Large intestine (tissue), 3 donors: Measurements from ENCODE around the gene B4GALT5. TPM values are rescaled to one million over a fixed set of nuclear protein-coding genes. Genes with fewer than 3 reads are reported as not detected.

ENCODE experiments used
- DNase-seq, 2 donors: peaks; one replicate each; pipeline versions ENCODE4 v3.0.0 to v3.0.0-alpha.2; 2013
- H3K27ac ChIP-seq: one replicate; pipeline ENCODE4 v1.5.1; 2013; ENCODE audit warnings: low read length
- H3K27me3 ChIP-seq: 2 replicates; pipeline ENCODE4 v1.6.1; 2013; ENCODE audit warnings: low read length; ENCODE audit not compliant: control insufficient read depth, insufficient read depth
- H3K36me3 ChIP-seq: 2 replicates; pipeline ENCODE4 v1.6.1; 2013; ENCODE audit warnings: low read length; ENCODE audit not compliant: control insufficient read depth, insufficient read depth
- H3K4me1 ChIP-seq: one replicate; pipeline ENCODE4 v1.6.1; 2013; ENCODE audit warnings: low read length; ENCODE audit not compliant: control insufficient read depth, insufficient read depth
- H3K4me3 ChIP-seq: one replicate; pipeline ENCODE4 v1.5.1; 2013; ENCODE audit warnings: low read length
- H3K9me3 ChIP-seq: one replicate; pipeline ENCODE4 v1.6.1; 2013; ENCODE audit warnings: mild to moderate bottlenecking, low read depth, low read length, moderate library complexity; ENCODE audit not compliant: control insufficient read depth
- WGBS: methylation state at CpG from one replicate; pipeline ENCODE4 v1.1.5; 2013; ENCODE audit warnings: low lambda C conversion rate; ENCODE audit not compliant: insufficient coverage; 5-methylcytosine and 5-hydroxymethylcytosine counted together
- polyA plus RNA-seq: library from polyadenylated mRNA; unstranded; fragments of 120-200 nt; gene quantifications from one replicate; pipeline ENCODE4 v1.2.1, GENCODE V29; 2013

The B4GALT5 gene
- polyA plus RNA-seq, 1 donor, result 51.2 TPM

DNA sequence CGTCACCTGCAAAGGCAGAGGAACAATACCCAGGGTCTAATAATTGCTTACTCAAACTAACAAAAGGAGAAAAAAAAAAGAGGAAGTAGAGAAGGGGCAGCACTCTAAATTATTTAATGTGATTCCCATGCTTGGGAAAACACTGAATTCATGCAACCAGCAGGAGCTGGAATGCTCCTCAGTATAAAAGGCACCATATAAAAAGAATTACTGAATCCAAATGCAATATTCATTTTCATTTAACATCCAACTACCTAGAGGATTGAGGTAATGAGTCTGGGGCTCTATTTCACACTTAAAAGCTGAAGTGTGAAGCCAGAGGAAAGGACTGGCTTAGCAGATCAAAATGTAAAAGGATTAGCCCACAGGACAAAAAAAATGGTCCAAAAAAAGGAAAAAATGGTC, 8.7 kb downstream of the B4GALT5 start:
- H3K27ac ChIP-seq, result no peak overlapping the region

DNA sequence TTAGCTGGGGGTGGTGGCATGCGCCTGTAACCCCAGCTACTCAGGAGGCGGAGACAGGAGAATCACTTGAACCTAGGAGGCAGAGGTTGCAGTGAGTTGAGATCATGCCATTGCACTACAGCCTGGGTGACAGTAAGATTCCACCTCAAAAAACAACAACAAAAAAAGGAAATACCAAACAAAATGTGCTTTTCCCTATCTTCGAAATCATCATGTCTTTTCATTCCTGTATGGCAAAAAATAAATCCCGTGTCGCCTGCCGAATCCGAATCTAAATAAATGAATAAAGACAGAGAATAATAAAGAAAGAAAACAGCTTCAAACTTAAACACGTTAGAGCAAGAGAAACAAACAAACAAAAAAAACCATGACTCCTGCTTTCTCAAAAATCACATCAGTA, 11.8 kb downstream of the B4GALT5 start:
- no peak overlapping the region for H3K4me3 ChIP-seq
- H3K36me3 ChIP-seq, result peaks cover 3% of the 10 kb centered on the region
- H3K4me1 ChIP-seq, result peaks cover 37% of the 10 kb centered on the region
- WGBS, result 93% methylated on average over 5 of the region's 8 CpGs
- H3K27me3 ChIP-seq, result no peaks in the 10 kb centered on the region
- DNase-seq, result no peak
- no peak overlapping the region for H3K27ac ChIP-seq
- no peaks in the 10 kb centered on the region for H3K9me3 ChIP-seq

More for the DNA sequence above, 8.7 kb downstream of the B4GALT5 start:
- Histone ChIP-seq H3K27me3 (no peaks in the 10 kb centered on the region), H3K9me3 (no peaks in the 10 kb centered on the region), H3K36me3 (peaks cover 3% of the 10 kb centered on the region), H3K4me3 (no peak overlapping the region), H3K4me1 (peaks cover 33% of the 10 kb centered on the region)
- no CpG with 5 or more reads among the region's 1 CpG for WGBS
- DNase-seq, result no peak

DNA sequence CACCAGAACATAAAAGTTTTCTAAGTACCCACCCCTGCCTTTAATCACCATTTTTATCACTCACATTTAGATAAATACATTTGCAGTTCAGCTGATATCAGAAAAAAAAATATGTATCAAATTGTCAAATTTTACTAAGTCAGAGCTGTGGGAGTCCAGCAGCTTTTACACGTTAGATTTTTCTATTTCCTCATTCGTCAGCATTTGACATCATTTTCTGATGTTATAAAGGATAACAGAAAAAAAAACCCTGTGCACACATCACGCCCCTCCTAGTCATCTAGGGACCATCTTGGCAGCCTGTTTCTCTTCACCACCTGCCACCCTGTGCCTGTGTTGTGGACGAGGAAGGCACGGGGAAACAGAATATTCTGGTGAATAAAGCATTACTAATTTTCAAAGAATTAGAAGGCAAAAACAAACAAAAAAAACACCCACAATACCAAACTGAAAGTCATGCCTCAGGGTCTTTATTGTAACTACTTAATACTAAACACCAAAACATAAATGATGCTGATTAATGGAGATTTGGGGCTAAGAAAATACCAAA, 12.4 kb downstream of the B4GALT5 start:
- no peak for DNase-seq
- Histone ChIP-seq H3K36me3 (peaks cover 3% of the 10 kb centered on the region), H3K27ac (no peak overlapping the region), H3K27me3 (no peaks in the 10 kb centered on the region), H3K4me1 (peaks cover 37% of the 10 kb centered on the region), H3K9me3 (no peaks in the 10 kb centered on the region), H3K4me3 (no peak overlapping the region)
- WGBS, result no CpG with 5 or more reads among the region's 5 CpGs

DNA sequence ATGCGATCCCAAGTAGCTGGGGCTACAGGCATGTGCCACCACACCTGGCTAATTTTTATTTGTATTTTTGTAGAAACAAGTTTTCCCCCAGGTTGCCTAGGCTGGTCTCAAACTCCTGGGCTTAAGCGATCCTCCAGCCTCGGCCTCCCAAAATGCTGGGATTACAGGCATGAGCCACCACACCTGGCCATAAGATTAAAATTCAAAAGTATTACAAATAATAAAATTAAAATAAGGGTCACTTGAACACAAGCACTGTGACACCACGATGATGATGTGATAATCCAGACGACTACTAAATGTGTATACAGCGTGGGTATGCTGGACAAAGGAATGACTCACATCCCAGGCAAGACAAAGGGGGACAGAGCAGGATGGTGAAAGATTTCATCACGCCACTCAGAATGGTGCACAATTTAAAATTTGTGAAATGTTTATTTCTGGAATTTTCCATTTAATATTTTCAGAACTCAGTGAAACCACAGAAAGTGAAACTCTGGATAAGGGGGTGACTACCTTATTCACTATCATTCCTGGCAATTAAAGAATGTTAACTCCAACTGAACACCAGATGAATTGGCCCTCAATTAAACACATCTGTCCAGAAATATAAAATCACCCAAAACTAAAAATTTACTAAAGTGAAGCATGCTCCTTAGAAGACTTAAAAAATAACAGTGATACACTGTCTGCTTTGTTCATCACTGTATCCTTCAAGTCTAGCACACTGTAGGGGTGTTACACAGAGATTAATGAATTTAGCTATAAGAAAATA, 13.1 kb downstream of the B4GALT5 start:
- H3K4me1 ChIP-seq, result peaks cover 38% of the 10 kb centered on the region
- WGBS, result 73% methylated on average over 3 of the region's 7 CpGs
- H3K36me3 ChIP-seq, result peaks cover 3% of the 10 kb centered on the region
- no peak overlapping the region for H3K4me3 ChIP-seq
- no peak for DNase-seq
- H3K27me3 ChIP-seq, result no peaks in the 10 kb centered on the region
- H3K27ac ChIP-seq, result no peak overlapping the region
- no peaks in the 10 kb centered on the region for H3K9me3 ChIP-seq

DNA sequence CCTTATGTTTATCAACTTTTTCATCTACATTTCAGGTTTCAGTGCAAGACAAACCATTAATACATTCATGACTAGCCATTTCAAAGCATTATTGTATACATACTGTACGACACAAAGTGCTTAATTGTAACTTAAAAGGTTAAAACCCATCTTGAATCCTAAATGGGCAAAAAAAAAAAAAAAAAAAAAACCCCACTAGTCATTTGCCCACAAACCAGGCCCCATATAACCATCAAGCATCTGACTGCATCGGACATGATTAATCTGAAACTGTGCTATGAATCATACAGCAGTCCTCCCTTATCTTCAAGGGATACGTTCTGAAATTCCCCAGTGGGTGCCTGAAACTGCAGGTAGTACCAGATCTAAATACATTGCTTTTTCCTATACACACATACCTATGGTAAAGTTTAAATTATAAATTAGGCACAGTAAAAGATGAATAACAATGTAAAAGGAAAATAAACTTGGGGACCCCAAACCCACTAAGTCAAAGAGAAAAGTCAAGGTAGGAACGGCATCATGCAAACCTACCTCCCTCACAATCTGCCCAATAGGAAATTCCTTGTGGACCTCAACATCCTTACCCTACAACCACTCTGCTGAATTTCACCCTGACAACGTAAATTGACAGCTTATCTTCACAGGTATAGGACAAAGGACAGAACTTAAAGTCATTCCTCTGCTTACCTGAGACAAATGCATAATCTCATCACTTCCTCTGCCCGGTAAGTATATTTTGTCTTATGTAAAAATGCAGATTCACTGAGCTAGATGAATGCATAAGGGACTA, 14.3 kb downstream of the B4GALT5 start:
- Histone ChIP-seq H3K36me3 (peaks cover 3% of the 10 kb centered on the region), H3K9me3 (no peaks in the 10 kb centered on the region), H3K4me1 (peaks cover 41% of the 10 kb centered on the region), H3K27ac (peak overlapping the region; percentile 36), H3K4me3 (no peak overlapping the region), H3K27me3 (no peaks in the 10 kb centered on the region)
- WGBS, result 50% methylated on average over 1 of the region's 6 CpGs
- no peak for DNase-seq

DNA sequence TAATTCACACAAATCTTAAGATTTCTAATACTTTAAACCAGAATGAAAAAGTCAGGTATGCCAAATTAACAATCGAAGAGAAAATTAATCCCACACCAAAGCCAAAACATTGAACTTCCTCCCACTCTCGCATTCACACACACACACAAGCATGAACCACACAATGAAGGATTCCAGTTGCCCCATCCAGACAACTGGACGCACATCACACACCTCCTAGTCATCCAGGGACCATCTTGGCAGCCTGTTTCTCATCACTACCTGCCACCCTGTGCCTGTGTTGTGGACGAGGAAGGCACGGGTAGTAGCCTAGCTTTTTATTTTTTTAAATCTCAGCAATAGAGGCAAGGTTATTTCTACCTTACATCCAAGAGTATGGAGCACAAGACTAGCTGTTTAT, 15.2 kb downstream of the B4GALT5 start:
- no peak for DNase-seq
- no peaks in the 10 kb centered on the region for H3K27me3 ChIP-seq
- H3K4me3 ChIP-seq, result no peak overlapping the region
- no peaks in the 10 kb centered on the region for H3K9me3 ChIP-seq
- peaks cover 3% of the 10 kb centered on the region for H3K36me3 ChIP-seq
- no CpG with 5 or more reads among the region's 5 CpGs for WGBS
- H3K4me1 ChIP-seq, result peaks cover 49% of the 10 kb centered on the region
- no peak overlapping the region for H3K27ac ChIP-seq

DNA sequence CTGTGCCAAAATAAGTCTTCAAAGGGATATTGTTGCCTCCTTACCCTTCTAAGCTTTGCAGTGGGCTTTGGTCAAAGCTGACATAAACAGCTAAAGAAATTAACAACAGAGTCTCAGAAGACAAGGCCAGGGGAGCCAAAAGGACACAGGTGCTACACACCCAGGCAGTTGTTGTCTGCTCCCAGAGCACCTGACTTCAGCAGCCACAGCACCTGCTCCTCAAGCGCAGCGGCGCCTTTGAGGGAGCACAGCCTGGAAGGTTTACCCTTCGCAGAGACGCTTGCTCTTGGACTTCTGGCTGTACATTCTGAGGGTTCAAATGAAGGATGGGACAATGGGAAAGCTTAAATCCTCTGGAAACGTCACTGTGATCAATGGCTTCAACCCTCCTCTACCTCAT, 16.6 kb downstream of the B4GALT5 start:
- Histone ChIP-seq H3K9me3 (no peaks in the 10 kb centered on the region), H3K4me1 (peaks cover 51% of the 10 kb centered on the region), H3K27me3 (no peaks in the 10 kb centered on the region), H3K36me3 (peaks cover 3% of the 10 kb centered on the region), H3K4me3 (no peak overlapping the region), H3K27ac (peak overlapping the region; percentile 42)
- peak in 1 of 2 donors; percentile 87 for DNase-seq
- WGBS, result 0% methylated on average over 1 of the region's 6 CpGs

DNA sequence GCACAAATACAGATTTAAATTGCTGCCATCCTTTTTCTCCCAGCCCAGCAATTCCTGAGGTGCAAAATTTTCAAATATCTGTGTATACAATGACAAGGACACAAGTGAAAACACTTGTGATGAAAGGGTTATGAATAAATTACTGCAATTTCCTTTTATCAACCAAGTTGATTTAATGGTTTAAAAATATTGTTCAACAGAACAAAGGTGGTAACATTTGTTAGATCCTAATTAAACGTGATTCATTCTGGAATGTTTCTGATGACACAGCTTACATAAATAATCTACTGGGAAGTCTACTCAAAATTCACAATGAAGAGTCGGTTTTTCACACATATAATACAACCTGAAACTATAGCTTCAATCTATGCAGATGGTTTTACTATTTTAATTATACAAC, 17.1 kb downstream of the B4GALT5 start:
- no peak for DNase-seq
- H3K4me1 ChIP-seq, result peaks cover 55% of the 10 kb centered on the region

DNA sequence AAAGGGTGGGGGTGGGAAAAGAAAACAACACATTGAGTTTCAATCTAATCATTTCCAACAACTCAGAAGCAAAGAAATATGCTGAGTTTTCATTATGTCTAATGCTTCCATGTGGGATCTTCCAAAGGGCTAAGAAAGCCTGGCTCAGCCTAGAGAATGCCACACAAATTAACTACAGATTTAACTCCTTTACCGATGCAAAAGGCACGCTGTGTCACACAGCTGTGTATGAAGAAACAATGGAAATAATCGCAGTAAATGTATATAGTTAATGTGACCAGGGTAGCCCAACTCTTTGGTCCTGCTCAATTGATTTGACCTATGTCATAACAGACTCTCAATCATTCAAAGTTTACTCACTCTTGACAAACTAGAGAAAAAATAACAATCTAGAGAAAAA, 17.8 kb downstream of the B4GALT5 start:
- whole genome bisulfite sequencing, result no CpG with 5 or more reads among the region's 3 CpGs
- no peaks in the 10 kb centered on the region for H3K9me3 ChIP-seq
- no peaks in the 10 kb centered on the region for H3K27me3 ChIP-seq
- H3K4me1 ChIP-seq, result peaks cover 61% of the 10 kb centered on the region
- H3K4me3 ChIP-seq, result no peak overlapping the region
- no peak overlapping the region for H3K27ac ChIP-seq
- H3K36me3 ChIP-seq, result no peaks in the 10 kb centered on the region
- no peak for DNase-seq

More for the DNA sequence above, 17.1 kb downstream of the B4GALT5 start:
- Histone ChIP-seq H3K27ac (peak overlapping the region; percentile 42), H3K36me3 (no peaks in the 10 kb centered on the region), H3K4me3 (no peak overlapping the region), H3K27me3 (no peaks in the 10 kb centered on the region), H3K9me3 (no peaks in the 10 kb centered on the region)
- WGBS, result 50% methylated on average over 1 of the region's 2 CpGs

DNA sequence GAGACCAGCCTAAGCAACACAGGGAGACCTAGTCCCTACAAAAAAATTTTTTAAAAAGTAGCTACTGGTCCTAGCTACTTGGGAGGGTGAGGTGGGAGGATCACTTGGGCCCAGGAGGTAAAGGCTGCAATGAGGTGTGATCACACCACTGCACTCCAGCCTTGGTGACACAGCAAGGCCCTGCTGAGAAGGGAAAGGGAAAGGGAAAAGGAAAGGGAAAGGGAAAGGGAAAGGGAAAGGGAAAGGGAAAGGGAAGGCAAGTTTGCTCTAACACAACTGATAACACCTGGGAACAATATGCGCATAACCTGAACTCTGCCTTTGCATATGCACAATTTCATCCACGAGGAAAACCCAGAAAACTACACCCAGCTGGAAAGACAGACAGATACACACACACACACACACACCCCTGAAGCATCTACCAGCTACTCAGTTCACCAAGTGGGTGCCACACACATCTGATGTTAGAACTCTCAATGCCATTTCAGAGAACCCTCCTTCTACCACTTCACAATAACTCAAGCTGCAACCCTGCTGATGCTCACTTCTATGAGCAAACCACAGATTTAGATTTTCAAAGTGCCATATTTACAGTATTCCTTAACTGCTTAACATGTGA, 19.1 kb downstream of the B4GALT5 start:
- Histone ChIP-seq H3K36me3 (no peaks in the 10 kb centered on the region), H3K4me3 (no peak overlapping the region), H3K9me3 (no peaks in the 10 kb centered on the region), H3K27me3 (no peaks in the 10 kb centered on the region), H3K4me1 (peaks cover 53% of the 10 kb centered on the region), H3K27ac (no peak overlapping the region)
- peak in 1 of 2 donors; percentile 65 for DNase-seq
- WGBS, result no CpG with 5 or more reads among the region's 2 CpGs
